ENCODE measurements around the gene CKMT1B. TPM values are rescaled to one million over a fixed set of nuclear protein-coding genes. Genes with fewer than 3 reads are reported as not detected.
"Not testable (repeated sequence)": the region's sequence is repeated elsewhere in the genome, so short reads cannot be mapped to it uniquely, and the experiment has no call there.

CKMT1B gene
- total RNA-seq, 1 donor from 2014 or later: 41.2 TPM

- not testable (repeated sequence) for H3K36me3 Mint-ChIP-seq; DNase-seq (ENCODE audit: extremely low spot score, unreplicated experiment); H3K27me3 Mint-ChIP-seq; H3K9me3 Mint-ChIP-seq; H3K27ac Mint-ChIP-seq; H3K4me1 Mint-ChIP-seq (ENCODE audit: unreplicated experiment); H3K4me3 Mint-ChIP-seq
These were observed 28.4 kb downstream of the CKMT1B start for GRCh38 chr15:43622068-43622799.

GRCh38 chr15:43625106-43625505 lies 31.3 kb downstream of the CKMT1B start:
- Mint-ChIP-seq H3K4me1 (ENCODE audit: unreplicated experiment) (peaks cover 4% of the 10 kb centered on the region), H3K4me3 (no peak overlapping the region), H3K9me3 (no peaks in the 10 kb centered on the region)

GRCh38 chr15:43626937-43627336 lies 33.1 kb downstream of the CKMT1B start:
- not testable (repeated sequence) for H3K27me3 Mint-ChIP-seq; H3K36me3 Mint-ChIP-seq; H3K9me3 Mint-ChIP-seq; DNase-seq (ENCODE audit: extremely low spot score, unreplicated experiment); H3K27ac Mint-ChIP-seq; H3K4me3 Mint-ChIP-seq; H3K4me1 Mint-ChIP-seq (ENCODE audit: unreplicated experiment)

More at GRCh38 chr15:43625106-43625505, 31.3 kb downstream of the CKMT1B start:
- no peak overlapping the region for H3K27ac Mint-ChIP-seq
- TF ChIP-seq CTCF (conservative IDR thresholded peaks at IDR 0.05): no peak
- no peak for DNase-seq (ENCODE audit: extremely low spot score, unreplicated experiment)
- peaks cover 2% of the 10 kb centered on the region for H3K27me3 Mint-ChIP-seq
- H3K36me3 Mint-ChIP-seq: no peaks in the 10 kb centered on the region

GRCh38 chr15:43638464-43639204 lies 44.8 kb downstream of the CKMT1B start:
- not testable (repeated sequence) for H3K36me3 Mint-ChIP-seq; H3K4me3 Mint-ChIP-seq; H3K27ac Mint-ChIP-seq; DNase-seq (ENCODE audit: extremely low spot score, unreplicated experiment); H3K9me3 Mint-ChIP-seq; H3K4me1 Mint-ChIP-seq (ENCODE audit: unreplicated experiment); H3K27me3 Mint-ChIP-seq

Other genes with a start within 250 kb of the CKMT1B start
- gene ZSCAN29, start 223.0 kb upstream of the CKMT1B start, total RNA-seq (ENCODE audit: low replicate concordance): 28.8 and 45.6 TPM in 2 replicates
- 25.5 and 29.1 TPM in 2 replicates for gene TUBGCP4, start 222.9 kb upstream of the CKMT1B start, total RNA-seq (ENCODE audit: low replicate concordance)
- 68.3 and 101 TPM in 2 replicates for gene TP53BP1, start 100.9 kb upstream of the CKMT1B start, total RNA-seq (ENCODE audit: low replicate concordance)
- gene MAP1A, start 76.4 kb upstream of the CKMT1B start, total RNA-seq (ENCODE audit: low replicate concordance): 6.0 and 18.2 TPM in 2 replicates
- gene PPIP5K1, start 3.8 kb upstream of the CKMT1B start, total RNA-seq (ENCODE audit: low replicate concordance): 58.2 and 87.0 TPM in 2 replicates
- gene STRC, start 24.8 kb downstream of the CKMT1B start, total RNA-seq (ENCODE audit: low replicate concordance): 0.77 and 1.2 TPM in 2 replicates
- 5.1 and 9.1 TPM in 2 replicates for gene CATSPER2, start 54.8 kb downstream of the CKMT1B start, total RNA-seq (ENCODE audit: low replicate concordance)
- 37.3 and 79.5 TPM in 2 replicates for gene CKMT1A, start 99.8 kb downstream of the CKMT1B start, total RNA-seq (ENCODE audit: low replicate concordance)
- gene PDIA3, start 152.4 kb downstream of the CKMT1B start, total RNA-seq (ENCODE audit: low replicate concordance): 508 and 604 TPM in 2 replicates
- gene ELL3, start 182.9 kb downstream of the CKMT1B start, total RNA-seq (ENCODE audit: low replicate concordance): 4.1 and 9.8 TPM in 2 replicates
- gene SERF2, start 198.3 kb downstream of the CKMT1B start, total RNA-seq (ENCODE audit: low replicate concordance): 805 and 910 TPM in 2 replicates
- 0.14 and 0.17 TPM in 2 replicates for gene SERINC4, start 206.2 kb downstream of the CKMT1B start, total RNA-seq (ENCODE audit: low replicate concordance)
- 14.9 and 17.2 TPM in 2 replicates for gene HYPK, start 206.6 kb downstream of the CKMT1B start, total RNA-seq (ENCODE audit: low replicate concordance)
- 36.6 and 37.4 TPM in 2 replicates for gene MFAP1, start 230.7 kb downstream of the CKMT1B start, total RNA-seq (ENCODE audit: low replicate concordance)
- gene WDR76, start 233.0 kb downstream of the CKMT1B start, total RNA-seq (ENCODE audit: low replicate concordance): 5.7 and 16.9 TPM in 2 replicates